NK-92 treated with Interleukin-12 subunit alpha and Interleukin-12 subunit beta, amount 100 ng/mL, for 24 hours (cell line): ENCODE data around the gene ITPKC.
"Not testable (repeated sequence)": the region's sequence is repeated elsewhere in the genome, so short reads cannot be mapped to it uniquely, and the experiment has no call there.

Experiments used
- DNase-seq: peaks from one replicate; lab custom pipeline; 2025; lab: John Stamatoyannopoulos, UW

ITPKC gene

DNA sequence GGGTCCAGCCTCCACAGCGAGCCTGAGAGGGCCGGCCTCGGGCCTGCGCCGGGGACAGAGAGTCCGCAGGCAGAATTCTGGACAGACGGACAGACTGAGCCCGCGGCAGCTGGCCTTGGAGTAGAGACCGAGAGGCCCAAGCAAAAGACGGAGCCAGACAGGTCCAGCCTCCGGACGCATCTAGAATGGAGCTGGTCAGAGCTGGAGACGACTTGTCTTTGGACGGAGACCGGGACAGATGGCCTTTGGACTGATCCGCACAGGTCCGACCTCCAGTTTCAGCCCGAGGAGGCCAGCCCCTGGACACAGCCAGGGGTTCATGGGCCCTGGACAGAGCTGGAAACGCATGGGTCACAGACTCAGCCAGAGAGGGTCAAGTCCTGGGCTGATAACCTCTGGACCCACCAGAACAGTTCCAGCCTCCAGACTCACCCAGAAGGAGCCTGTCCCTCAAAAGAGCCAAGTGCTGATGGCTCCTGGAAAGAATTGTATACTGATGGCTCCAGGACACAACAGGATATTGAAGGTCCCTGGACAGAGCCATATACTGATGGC, 490 bp downstream of the ITPKC start:
- DNase-seq, result no peak

DNA sequence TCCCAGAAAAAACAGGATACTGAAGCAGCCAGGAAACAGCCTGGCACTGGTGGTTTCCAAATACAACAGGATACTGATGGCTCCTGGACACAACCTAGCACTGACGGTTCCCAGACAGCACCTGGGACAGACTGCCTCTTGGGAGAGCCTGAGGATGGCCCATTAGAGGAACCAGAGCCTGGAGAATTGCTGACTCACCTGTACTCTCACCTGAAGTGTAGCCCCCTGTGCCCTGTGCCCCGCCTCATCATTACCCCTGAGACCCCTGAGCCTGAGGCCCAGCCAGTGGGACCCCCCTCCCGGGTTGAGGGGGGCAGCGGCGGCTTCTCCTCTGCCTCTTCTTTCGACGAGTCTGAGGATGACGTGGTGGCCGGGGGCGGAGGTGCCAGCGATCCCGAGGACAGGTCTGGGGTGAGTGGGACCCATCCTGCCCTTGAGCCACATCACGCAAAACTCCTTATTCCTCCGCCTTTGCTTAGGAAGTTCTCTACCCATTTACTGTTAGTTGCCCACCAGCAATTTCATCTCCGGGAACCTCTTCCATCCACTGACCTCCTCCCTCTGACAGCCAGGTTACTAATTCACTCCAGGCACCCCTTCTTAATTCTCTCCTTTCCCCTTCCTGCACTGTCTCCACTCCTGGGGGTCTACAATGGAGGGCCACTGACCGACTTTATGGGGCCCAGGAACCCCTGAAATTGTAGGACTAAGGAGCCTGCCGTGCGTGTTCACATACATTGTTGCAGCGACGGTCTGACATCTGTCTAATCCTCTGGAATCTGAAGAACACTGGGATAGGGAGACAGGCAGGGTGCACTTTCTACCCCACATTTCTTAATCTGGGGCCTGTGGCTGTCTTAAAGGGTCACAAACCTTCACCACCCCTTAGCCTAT, 1.2 kb downstream of the ITPKC start:
- no peak for DNase-seq

DNA sequence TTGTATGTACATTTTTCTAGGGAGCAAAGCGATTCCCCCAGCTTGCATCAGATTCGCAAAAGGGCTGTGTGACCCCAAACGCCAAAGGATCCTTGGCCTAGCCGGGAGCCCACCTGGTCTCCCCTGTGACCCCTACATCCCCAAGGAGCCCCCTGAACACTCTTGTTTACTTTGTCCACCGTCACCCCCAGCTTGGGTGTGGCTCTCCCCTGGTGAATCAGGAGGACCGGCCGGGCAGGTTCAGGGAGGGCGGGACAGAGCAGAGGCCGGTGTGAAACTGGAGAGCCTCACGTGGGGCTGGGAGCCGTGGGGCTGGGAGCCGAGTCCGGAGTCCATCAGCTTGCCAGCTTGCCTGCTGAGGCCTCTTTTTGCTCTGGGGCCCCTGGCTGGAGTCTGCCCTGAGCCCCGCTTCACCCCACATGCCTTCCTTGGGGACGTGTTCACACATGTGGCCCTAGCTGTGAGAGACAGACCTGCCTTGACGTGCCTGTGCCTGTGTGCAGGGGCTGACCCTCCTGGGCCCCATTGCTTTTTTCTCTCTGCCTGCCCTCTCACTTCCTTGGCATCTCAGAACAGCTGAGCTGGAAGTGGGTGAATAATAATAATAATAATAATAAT, 2.0 kb downstream of the ITPKC start:
- no peak for DNase-seq

DNA sequence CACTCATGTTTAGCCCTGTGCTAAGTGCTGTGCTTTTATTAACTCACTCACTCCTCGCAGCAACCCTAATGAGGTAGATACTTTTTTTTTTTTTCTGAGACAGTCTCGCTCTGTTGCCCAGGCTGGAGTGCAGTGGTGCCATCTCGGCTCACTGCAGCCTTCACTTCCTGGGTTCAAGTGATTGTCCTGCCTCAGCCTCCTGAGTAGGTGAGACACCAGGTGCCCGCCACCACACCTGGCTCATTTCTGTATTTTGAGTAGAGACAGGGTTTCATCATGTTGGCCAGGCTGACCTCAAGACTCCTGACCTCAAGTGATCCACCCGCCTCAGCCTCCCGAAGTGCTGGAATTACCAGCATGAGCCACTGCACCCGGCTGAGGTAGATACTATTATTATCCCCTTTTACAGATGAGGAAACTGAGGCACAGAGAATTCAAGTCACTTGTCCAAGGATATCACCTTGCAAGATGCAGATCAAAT, 2.5 kb downstream of the ITPKC start:
- no peak for DNase-seq

DNA sequence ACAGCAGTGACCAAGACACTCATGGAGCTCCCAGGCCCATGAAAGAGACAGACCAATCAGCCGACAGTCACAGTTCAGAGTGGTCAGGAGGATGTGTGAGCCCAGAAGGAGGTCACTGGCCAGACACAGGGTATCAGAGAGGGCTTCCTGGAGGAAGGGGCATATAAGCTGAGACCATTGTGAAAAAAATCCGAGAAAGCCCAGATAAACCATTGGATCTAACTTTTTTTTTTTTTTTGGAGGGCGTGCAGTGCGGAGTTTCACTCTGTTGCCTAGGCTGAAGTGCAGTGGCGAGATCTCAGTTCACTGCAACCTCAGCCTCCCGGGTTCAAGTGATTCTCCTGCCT, 4.2 kb downstream of the ITPKC start:
- DNase-seq, result no peak

DNA sequence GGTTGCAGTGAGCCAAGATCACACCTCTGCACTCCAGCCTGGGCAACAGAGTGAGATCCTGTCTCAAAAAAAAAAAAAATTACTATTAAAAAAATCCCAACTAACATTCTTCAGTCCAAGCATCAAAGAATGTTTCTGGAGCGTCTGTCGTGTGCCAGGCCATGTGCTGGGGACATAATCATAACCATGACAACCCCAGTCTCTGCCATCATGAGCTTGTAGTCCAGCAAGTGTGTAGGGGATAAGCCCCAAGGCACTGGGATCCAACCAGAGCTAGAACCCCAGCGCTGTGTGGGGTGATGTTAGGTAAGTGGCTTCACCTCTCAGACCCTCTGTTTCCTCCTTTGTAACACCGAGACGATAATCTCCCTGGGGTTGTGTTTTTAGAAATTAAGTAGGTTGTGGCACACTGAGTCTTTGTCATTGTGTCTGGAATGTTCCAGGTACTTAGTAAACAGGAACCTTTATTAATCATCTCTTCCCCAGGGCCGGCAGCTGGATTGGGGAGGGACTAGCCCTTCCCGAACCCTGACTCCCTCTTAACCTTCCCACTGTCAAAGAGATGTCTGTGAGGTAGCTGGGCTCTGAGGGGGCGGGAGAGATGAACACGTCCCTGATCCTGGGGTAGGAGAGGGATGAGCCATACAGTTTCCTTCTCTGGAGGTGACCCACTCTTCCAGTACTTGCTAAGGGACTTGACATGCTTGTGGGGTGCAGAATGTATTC, 5.2 kb downstream of the ITPKC start:
- no peak for DNase-seq

DNA sequence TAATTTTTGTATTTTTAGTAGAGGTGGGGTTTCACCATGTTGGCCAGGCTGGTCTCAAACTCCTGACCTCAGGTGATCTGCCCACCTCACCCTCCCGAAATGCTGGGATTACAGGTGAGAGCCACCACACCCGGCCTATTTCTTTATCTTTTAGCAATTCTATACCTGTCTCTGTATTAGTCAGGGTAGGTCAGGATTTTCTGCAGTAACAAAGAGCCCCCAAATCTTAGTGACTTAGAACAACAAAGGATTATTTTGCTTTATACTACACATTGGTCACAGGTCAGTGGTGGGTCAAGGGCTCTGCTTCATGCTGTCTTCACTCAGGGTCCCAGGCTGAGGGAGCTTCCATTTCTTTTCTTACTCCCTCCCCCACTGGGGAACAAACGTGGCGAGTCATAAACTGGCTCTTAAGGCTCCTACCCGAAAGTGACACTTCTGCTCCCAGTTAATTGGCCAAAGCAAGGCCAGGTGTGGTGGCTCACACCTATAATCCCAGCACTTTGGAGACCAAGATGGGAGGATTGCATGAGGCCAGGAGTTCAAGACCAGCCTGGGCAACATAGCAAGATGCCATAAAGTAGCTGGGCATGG, 6.8 kb downstream of the ITPKC start:
- no peak for DNase-seq

DNA sequence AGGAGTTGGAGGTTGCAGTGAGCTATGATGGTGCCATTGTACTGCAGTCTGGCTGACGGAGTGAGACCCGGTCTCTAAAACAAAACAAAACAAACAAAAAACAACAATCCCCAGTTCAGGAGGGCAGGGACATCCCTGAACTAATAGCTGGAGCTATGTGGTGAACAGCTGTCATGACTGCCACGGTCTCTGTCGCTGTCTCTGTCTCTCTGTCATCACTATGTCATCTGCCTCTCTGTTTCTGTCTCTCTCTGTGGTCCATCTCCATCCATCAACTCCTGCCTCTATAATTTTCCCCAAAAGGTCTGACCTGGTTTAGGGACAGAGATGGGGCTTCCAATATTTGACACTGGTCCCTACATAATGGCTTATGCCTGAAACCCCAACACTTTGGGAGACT, 7.4 kb downstream of the ITPKC start:
- DNase-seq, result no peak

DNA sequence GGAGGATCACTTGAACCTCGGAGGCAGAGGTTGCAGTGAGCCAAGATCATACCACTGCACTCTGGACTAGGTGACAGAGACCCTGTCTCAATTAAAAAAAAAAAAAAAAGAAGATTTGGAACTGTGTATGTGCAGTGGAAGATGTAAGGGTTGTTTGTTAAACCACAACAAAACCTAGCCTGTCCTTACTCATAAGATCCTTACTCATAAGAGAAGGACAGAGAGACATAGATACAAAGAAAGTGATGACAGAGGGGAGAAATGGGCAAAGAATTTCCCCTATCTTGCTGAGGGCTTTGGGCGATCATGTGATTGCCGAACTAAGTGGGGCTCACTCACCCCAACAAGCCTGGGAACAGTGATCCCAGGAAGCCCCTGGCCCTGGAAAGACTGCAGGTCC, 7.9 kb downstream of the ITPKC start:
- no peak for DNase-seq

DNA sequence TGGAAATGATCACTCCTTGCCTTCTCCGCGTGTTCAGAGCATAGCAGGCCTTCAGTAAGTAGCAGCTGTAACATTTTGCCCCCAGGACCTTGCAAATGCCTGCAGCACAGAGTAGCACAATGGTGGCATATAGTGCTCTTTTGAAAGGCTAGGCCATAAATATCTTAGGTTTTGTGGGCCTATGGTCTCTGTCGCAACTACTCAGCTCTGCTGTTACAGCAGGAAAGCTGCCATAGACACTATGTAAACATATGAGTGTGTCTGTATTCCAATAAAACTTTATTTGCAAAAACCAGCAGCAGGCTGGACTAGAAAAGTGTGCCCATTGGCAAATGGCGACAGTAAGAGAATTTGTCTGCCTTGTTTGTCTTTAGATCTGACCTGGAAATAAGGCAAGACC, 9.4 kb downstream of the ITPKC start:
- DNase-seq, result no peak

DNA sequence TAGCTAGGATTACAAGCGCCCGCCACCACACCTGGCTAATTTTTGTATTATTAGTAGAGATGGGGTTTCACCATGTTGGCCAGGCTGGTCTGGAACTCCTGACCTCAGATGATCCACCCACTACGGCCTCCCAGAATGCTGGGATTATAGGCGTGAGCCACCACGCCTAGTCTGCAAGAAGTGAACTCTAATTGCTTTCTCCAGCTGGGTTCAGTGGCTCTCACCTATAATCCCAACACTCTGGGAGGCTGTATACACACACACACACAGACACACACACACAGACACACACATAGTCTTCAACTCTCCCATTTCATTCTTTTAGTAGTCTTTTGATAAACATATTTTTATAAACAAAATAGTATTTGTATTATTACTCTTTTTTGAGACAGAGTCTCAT, 13.2 kb downstream of the ITPKC start:
- not testable (repeated sequence) for DNase-seq

DNA sequence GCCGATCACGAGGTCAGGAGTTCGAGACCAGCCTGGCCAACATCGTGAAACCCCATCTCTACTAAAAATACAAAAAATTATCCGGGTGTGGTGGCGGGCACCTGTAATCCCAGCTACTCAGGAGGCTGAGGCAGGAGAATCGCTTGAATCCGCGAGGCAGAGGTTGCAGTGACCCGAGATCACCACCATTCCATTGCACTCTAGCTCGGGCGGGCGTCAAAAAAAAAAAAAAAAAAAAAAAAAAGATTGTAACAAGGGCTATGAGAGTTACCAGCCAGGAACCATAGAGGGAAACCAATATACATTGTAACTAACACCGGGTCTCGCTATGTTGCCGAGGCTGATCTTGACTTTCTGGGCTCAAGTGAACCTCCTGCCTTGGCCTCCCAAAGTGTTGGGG, 15.4 kb downstream of the ITPKC start:
- DNase-seq, result not testable (repeated sequence)

DNA sequence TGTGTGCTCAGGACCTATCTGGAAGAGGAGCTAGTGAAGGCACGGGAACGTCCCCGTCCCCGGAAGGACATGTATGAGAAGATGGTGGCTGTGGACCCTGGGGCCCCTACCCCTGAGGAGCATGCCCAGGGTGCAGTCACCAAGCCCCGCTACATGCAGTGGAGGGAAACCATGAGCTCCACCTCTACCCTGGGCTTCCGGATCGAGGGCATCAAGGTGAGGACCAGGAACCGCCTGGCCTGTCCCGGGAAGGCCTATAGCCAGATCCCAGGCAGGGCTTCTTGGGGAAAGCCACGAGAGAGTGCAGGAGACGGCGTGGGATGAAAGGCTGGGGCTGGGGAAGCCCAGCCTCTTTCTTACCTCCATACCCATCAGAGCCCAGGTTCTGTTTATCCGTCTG, 16.2 kb downstream of the ITPKC start:
- DNase-seq, result no peak

DNA sequence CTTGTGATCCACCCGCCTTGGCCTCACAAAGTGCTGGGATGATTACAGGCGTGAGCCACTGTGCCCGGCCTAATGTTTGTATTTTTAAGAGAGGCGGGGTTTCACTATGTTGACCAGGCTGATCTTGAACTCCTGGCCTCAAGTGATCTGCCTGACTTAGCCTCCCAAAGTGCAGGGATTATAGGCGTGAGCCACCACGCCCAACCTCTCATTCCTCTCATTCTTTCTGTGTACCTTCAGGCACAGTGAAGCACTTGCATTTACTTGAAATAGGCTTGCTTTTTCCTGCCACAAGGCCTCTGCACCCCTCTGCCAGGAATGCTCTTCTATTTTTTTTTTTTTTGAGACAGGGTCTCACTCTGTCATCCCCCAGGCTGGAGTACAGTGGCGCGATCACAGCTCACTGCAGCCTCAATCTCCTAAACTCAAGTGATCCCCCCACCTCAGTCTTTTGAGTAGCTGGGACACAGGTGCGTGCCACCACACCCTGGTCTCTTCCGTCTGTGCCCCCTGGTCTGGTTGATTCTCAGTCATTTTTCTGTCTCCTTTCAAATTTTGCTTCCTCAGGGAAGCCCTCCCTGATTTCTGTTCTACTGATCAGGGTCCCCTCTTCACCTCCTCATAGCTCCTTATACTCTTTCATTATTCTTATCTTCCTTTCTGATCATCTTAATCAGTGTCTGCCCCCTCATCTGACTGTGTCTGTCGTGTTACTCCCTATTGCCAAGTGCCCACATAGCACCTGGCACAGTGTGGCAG, 18.3 kb downstream of the ITPKC start:
- DNase-seq, result no peak

DNA sequence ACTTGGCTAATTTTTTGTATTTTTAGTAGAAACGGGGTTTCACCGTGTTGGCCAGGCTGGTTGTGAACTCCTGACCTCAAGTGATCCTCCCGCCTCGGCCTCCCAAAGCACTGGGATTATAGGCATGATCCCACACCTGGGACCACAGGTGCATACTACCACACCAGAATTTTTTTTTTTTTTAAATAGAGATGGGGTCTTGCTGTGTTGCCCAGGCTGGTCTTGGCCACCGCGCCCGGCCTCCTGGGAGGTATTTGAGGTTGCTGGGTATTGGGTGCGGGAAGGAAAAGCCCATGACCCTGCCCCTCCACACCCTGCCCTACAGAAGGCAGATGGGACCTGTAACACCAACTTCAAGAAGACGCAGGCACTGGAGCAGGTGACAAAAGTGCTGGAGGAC, 19.7 kb downstream of the ITPKC start:
- no peak for DNase-seq

DNA sequence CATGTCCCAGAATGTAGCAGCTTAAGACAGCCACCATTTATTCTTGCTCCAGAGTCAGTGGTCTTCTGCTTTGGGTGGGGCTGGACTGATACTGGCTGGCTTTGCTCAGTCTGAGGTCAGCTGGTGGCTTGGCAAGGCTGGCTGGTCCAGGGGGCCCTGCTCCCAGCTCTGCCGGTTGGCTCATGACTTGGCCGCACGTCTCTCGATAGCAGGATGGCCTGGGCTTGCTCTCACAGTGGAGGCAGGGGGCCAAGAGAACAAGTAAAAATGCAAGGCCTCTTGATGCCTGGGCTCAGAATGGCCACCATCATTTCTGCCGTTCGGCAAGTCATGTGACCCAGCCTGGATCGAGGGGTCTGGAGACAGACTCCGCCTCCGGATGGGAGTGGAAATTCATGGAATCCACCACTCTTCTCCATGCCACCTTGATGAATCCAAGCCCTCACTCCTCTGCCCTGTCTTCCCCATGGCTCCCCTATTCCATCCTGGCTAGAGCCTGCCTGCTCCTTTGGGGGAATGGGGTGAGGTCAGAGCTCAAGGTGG, 20.3 kb downstream of the ITPKC start:
- no peak for DNase-seq

DNA sequence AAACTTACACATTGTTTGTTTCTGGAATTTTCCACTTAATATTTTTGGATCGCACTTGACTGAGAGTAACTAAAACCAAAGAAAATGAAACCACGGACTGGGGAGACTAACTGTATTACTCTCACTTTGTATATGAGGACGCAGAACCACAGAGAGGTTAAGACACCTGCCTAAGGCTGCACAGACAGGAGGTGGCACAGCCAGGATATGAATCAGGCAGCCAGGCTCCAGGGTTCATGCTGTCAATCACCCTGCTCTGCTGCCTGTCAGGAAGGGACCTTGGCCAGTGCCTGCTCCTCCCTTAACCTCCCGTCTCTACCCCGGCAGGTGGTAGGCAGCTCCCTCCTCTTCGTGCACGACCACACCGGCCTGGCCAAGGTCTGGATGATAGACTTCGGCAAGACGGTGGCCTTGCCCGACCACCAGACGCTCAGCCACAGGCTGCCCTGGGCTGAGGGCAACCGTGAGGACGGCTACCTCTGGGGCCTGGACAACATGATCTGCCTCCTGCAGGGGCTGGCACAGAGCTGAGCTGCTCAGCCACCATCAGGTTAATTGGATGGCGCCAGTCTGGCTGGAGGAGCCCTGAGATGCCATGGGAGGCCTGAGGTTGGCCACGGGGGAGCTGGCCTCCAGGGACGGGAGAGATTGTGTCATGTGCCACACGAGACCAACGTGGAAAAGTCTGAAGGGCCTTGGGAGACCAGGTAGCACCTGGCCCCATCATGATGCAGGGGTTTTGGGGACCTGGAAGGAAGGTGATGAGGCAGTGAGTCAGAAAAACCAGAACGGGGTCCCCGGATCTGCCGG, 22.3 kb downstream of the ITPKC start:
- no peak for DNase-seq

DNA sequence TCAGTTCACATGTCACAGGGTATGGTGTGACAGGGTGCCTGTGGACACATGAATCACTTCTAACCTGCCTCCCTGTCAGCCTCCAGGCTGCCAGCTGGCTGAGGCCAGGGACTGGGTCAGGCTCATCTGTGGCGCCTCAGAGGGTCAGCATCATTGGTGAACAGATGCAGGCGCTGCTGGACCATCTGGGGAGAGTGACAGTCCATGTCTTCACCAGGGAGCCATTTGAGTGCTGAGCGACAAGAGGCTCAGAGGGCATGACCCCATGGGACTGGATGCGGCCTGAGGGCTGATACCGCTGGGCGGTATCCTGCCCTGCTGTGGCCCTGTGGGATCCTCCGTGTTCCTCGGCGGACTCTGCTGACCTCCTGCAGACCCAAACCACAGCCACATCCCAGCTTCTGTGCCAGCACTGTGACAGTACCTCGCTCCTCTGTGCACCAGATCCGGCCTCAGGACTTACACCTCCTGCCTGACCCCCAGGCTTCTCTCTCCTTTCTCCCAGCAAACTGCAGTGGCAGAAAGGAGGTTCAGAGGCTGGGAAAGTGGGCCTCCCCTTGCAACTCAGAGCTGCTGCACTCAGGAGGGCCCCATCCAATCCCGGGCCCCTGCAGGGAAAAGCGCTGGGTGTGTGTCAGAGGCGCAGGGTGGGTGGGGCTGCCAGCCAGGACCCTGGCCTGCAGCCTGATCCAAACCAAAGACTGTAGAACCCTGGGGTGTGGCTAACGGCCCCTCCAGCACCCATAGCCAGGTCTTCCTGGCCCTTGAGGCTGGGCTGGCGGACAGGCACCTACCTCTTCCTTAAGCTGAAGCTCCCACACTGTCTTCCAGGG, 23.2 kb downstream of the ITPKC start:
- no peak for DNase-seq

DNA sequence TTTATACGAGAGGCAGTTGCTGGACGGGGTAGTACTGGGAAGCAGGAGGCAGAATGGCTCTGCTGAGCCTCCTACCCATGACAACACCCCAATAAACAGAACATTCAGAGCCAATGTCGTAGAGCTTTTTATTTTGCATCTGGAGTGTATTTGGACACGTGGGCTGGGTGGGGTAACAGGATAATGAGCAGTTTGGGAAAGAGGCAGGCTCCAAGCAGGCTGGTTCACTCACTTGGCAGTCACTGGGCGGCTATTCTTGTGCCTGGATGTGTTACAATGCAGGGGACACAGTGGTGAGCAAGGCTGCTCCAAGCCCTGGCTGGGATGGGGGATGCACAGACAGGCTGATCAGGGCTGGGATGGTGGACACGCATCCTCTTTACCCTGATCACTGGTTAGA, 23.8 kb downstream of the ITPKC start:
- DNase-seq, result no peak
